ENCODE measurements around the gene ALDH1A1.

DNA sequence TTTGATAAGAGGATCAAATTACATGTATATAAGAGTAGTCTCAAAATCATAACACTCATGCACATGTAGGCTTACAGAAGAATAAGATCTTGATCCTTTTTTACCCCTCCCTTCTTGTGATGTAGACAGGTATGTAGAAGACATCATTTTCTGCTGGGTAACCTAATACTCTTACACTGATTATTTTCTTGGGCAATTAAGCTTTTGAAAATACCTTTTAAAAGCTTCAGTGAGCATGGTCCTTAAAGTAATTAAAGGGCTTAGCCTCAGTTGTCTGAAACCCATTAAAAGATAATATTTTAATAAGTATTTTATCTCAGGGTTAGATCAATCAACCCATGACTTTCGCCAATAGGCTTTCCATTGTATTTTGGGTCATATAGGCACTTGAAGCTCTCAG is 50.6 kb downstream of the ALDH1A1 start:
- TF ChIP-seq EZH2 (IDR thresholded peaks at IDR 0.05): no peak
- TF ChIP-seq, protein P1, sequence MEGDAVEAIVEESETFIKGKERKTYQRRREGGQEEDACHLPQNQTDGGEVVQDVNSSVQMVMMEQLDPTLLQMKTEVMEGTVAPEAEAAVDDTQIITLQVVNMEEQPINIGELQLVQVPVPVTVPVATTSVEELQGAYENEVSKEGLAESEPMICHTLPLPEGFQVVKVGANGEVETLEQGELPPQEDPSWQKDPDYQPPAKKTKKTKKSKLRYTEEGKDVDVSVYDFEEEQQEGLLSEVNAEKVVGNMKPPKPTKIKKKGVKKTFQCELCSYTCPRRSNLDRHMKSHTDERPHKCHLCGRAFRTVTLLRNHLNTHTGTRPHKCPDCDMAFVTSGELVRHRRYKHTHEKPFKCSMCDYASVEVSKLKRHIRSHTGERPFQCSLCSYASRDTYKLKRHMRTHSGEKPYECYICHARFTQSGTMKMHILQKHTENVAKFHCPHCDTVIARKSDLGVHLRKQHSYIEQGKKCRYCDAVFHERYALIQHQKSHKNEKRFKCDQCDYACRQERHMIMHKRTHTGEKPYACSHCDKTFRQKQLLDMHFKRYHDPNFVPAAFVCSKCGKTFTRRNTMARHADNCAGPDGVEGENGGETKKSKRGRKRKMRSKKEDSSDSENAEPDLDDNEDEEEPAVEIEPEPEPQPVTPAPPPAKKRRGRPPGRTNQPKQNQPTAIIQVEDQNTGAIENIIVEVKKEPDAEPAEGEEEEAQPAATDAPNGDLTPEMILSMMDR (IDR thresholded peaks at IDR 0.05): no peak

Measured in neural progenitor cell (in vitro differentiated cells).